ENCODE data around the gene GALNT17.

DNA sequence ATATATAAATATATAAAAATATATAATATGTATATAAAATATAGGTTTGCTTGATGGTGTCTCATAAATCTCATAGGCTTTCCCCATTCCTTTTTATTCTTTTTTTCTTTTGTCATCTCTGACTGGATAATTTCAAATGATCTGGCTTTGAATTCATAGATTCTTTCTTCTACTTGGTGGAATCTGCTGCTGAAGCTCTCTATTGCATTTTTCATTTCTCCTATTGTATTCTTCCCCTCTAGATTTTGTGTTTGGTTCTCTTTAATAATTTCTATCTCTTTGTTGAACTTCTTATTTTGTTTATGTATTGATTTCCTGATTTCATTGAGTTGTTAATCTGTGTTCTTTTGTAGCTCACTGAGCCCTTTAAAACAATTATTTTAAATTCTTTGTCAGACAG is 629.4 kb downstream of the GALNT17 start:
- TF ChIP-seq CTCF (IDR thresholded peaks at IDR 0.05): no peak
- no peak for TF ChIP-seq POLR2A (IDR thresholded peaks at IDR 0.05)
